SU-DHL-6 (cell line): ENCODE data around the gene MST1.

Source experiments
- H2AFZ ChIP-seq: fragments of 200-600 bp; sonication (generic); 2 replicates; pipeline ENCODE4 v1.6.1; 2014; ENCODE audit warnings: low read depth, mild to moderate bottlenecking, moderate library complexity, mixed read lengths, antibody characterized with exemption, low read length; ENCODE audit not compliant: severe bottlenecking
- H3F3A ChIP-seq: fragments of 200-600 bp; shearing (Covaris generic); 2 replicates; pipeline ENCODE4 v1.6.0; 2016; ENCODE audit warnings: antibody characterized with exemption, mild to moderate bottlenecking; ENCODE audit not compliant: insufficient read depth
- H3K27ac ChIP-seq: fragments of 200-600 bp; sonication (generic); 2 replicates; pipeline ENCODE4 v1.5.1; 2016; ENCODE audit warnings: low read depth, mild to moderate bottlenecking, low read length, moderate library complexity, mixed read lengths
- H3K27me3 ChIP-seq: fragments of 200-600 bp; sonication (generic), shearing (Covaris generic); 2 replicates; pipeline ENCODE4 v1.6.0; 2014; ENCODE audit warnings: mild to moderate bottlenecking, low read length
- H3K36me3 ChIP-seq: fragments of 200-600 bp; sonication (generic); 2 replicates; pipeline ENCODE4 v1.6.1; 2014; ENCODE audit warnings: mild to moderate bottlenecking, low read length, mixed read lengths
- H3K4me2 ChIP-seq: fragments of 300-600, 200-600 bp; shearing (Covaris generic), sonication (generic); 2 replicates; pipeline ENCODE4 v1.6.0; 2014; ENCODE audit warnings: low read length, low read depth, mild to moderate bottlenecking; ENCODE audit not compliant: poor library complexity, severe bottlenecking
- H3K4me3 ChIP-seq: fragments of 200-600 bp; sonication (generic); 2 replicates; pipeline ENCODE4 v1.5.1; 2014; ENCODE audit warnings: antibody characterized with exemption, low read length, mild to moderate bottlenecking, mixed read lengths; ENCODE audit not compliant: insufficient read depth, poor library complexity, severe bottlenecking
- H3K79me2 ChIP-seq: fragments of 200-600 bp; sonication (generic); 2 replicates; pipeline ENCODE4 v1.6.1; 2014; ENCODE audit warnings: mild to moderate bottlenecking, low read length, moderate library complexity; ENCODE audit not compliant: insufficient read depth
- H3K9ac ChIP-seq: fragments of 200-600 bp; sonication (generic); 2 replicates; pipeline ENCODE4 v1.7.0; 2014; ENCODE audit warnings: mild to moderate bottlenecking, low read length
- H3K9me2 ChIP-seq: fragments of 200-600 bp; sonication (generic); replicated peaks from 2 replicates; pipeline ENCODE4 v1.6.1; 2014; ENCODE audit warnings: low read length; ENCODE audit not compliant: insufficient read depth
- H3K9me3 ChIP-seq: fragments of 200-600 bp; sonication (generic); 2 replicates; pipeline ENCODE4 v1.6.1; 2014; ENCODE audit warnings: low read length, mixed read lengths; ENCODE audit not compliant: insufficient read depth
- H4K20me1 ChIP-seq: fragments of 200-600 bp; sonication (generic); 2 replicates; pipeline ENCODE4 v1.6.1; 2014; ENCODE audit warnings: low read depth, mild to moderate bottlenecking, antibody characterized with exemption, low read length, moderate library complexity, mixed read lengths
- CTCF ChIP-seq: fragments of 200-600 bp; sonication (generic); IDR thresholded peaks from one replicate; pipeline ENCODE4 v1.5.1; 2017; ENCODE audit warnings: antibody characterized with exemption, mild to moderate bottlenecking, low read length, moderate library complexity; ENCODE audit not compliant: insufficient read depth, poor library complexity, severe bottlenecking
- EZH2phosphoT487 ChIP-seq: fragments of 200-600 bp; sonication (generic), shearing (Covaris generic); conservative IDR thresholded peaks from 2 replicates; pipeline ENCODE4 v1.6.1; 2018; ENCODE audit warnings: mild to moderate bottlenecking, antibody characterized with exemption, low read length, moderate library complexity, mixed read lengths

The MST1 gene

GRCh38 chr3:49717211-49717958 is 28.1 kb upstream of the MST1 start:
- peaks cover 9% of the 10 kb centered on the region; the same call in 1 of the 2 replicates for H3F3A ChIP-seq
- H3K36me3 ChIP-seq: no peaks in the 10 kb centered on the region
- H3K9ac ChIP-seq: no peak overlapping the region
- H4K20me1 ChIP-seq: no peaks in the 10 kb centered on the region
- no peak overlapping the region for H3K4me3 ChIP-seq
- H3K27me3 ChIP-seq: no peaks in the 10 kb centered on the region
- TF ChIP-seq EZH2phosphoT487 (no peak), CTCF (no peak)
- H3K9me3 ChIP-seq: no peaks in the 10 kb centered on the region
- H3K27ac ChIP-seq: no peak overlapping the region
- H3K4me2 ChIP-seq: no peak overlapping the region
- H2AFZ ChIP-seq: no peak overlapping the region
- H3K79me2 ChIP-seq: no peaks in the 10 kb centered on the region
- H3K9me2 ChIP-seq: no peaks in the 10 kb centered on the region

DNA sequence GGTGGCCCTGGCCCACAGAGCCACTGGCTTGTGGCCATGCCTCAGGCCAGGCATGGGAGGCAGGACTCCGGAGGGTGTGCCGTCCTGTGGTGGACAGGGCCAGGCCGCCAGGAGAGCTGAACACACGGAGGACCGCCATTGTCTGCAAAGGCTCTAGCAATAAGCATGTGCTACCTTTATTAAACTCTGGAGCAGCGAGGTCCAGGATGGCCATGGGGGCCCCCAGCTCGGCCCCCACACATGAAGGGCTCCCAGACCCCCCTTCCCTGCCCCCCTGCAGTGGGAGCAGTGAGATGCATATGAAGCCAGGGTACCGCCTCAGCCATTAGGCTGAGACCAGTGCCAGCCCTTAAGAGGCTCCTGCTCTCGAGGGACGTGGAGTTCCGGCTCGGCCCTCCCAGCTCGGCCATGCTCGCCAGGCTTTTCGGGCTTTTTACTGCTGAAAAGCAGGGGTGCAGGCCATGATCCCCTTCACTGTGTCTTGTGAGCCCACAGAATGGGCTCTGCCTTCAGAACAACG is 27.5 kb upstream of the MST1 start:
- Histone ChIP-seq H3K36me3 (no peaks in the 10 kb centered on the region), H2AFZ (no peak overlapping the region), H3K9me2 (no peaks in the 10 kb centered on the region), H3K9ac (no peak overlapping the region), H3K9me3 (no peaks in the 10 kb centered on the region), H3K27me3 (no peaks in the 10 kb centered on the region), H3K27ac (no peak overlapping the region), H3K4me3 (no peak overlapping the region), H3K79me2 (no peaks in the 10 kb centered on the region), H3K4me2 (no peak overlapping the region), H3F3A (peaks cover 9% of the 10 kb centered on the region; the same call in 1 of the 2 replicates), H4K20me1 (no peaks in the 10 kb centered on the region)
- TF ChIP-seq EZH2phosphoT487 (no peak), CTCF (no peak)

GRCh38 chr3:49716169-49716568 is 26.9 kb upstream of the MST1 start:
- H2AFZ ChIP-seq: no peak overlapping the region
- TF ChIP-seq EZH2phosphoT487 (no peak), CTCF (no peak)

More at GRCh38 chr3:49716169-49716568, 26.9 kb upstream of the MST1 start:
- H3K27me3 ChIP-seq: no peaks in the 10 kb centered on the region
- H3K27ac ChIP-seq: no peak overlapping the region
- peaks cover 6% of the 10 kb centered on the region; the same call in 1 of the 2 replicates for H3F3A ChIP-seq
- H3K79me2 ChIP-seq: no peaks in the 10 kb centered on the region
- H3K4me2 ChIP-seq: no peak overlapping the region
- H3K9ac ChIP-seq: no peak overlapping the region
- H3K4me3 ChIP-seq: no peak overlapping the region
- no peaks in the 10 kb centered on the region for H4K20me1 ChIP-seq
- no peaks in the 10 kb centered on the region for H3K9me2 ChIP-seq
- no peaks in the 10 kb centered on the region for H3K36me3 ChIP-seq
- H3K9me3 ChIP-seq: no peaks in the 10 kb centered on the region
